Fibroblast of the aortic adventitia (primary cell): ENCODE results near the gene NBAS. TPM values are rescaled to one million over a fixed set of nuclear protein-coding genes. Genes with fewer than 3 reads are reported as not detected.

ENCODE experiments used
- DNase-seq: peaks from one replicate; pipeline ENCODE4 v3.0.0-alpha.2; 2010; ENCODE audit warnings: low read depth
- H3K4me3 ChIP-seq: 2 replicates; pipeline ENCODE4 v1.5.1; 2011; ENCODE audit warnings: low read depth, mild to moderate bottlenecking, control low read depth, low read length, moderate library complexity
- CTCF ChIP-seq: IDR thresholded peaks from 2 replicates; pipeline ENCODE4 v1.5.1; 2011; ENCODE audit warnings: mild to moderate bottlenecking, low read length, control low read depth, inconsistent platforms; ENCODE audit not compliant: insufficient read depth
- total RNA-seq: library from RNA; depleted of rRNA; stranded (reverse); fragments of >200 nt; gene quantifications from 2 replicates; pipeline ENCODE4 v1.2.3, GENCODE V29; 2012; ENCODE audit warnings: low replicate concordance

NBAS gene
- total RNA-seq, 1 donor: 76.0 TPM

DNA sequence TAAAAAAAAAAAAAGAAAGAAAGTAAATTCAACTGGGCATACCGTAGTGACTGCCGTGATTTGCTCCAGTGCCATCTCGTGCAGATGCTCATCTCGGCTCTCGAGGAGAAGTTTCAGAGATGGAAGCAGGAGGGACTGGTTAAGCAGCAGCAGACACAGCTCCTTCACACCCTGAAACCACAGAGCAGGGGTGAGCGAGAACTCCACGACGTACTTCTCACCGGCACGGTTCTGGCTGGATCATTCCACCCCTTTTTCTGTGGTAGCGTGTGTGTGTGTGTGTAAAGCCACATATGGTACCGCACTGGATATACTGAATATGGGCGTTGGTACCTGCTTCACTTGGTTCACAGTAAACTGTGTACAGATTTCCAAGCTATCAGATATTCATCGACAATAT is 382.2 kb downstream of the NBAS start:
- DNase-seq: no peak
- no peak overlapping the region for H3K4me3 ChIP-seq
- no peak for TF ChIP-seq CTCF

DNA sequence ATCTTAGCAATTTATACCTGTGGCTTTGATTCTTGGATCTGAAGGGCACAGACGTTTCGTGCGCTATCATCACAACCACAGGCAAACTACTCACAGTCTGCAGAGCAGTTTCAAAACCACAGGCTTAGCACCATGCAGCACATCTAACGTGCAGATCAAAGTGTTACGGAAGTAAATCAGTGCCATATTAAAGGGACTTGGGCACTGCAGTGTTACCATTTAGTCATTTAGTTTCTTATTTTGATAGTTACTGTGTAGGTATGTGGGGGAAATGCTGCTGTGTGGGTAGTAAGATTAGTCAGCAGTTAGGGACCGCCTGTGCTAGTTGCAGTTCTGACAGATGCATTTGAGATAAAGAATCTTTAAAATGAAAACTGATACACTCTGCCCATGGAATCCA is 384.0 kb downstream of the NBAS start:
- H3K4me3 ChIP-seq: no peak overlapping the region
- DNase-seq: no peak
- TF ChIP-seq CTCF: no peak

GRCh38 chr2:15176604-15177003 is 384.5 kb downstream of the NBAS start:
- no peak for TF ChIP-seq CTCF
- H3K4me3 ChIP-seq: no peak overlapping the region
- DNase-seq: no peak

- no peak for DNase-seq
- TF ChIP-seq CTCF: no peak
- H3K4me3 ChIP-seq: no peak overlapping the region
Measured at GRCh38 chr2:15174567-15174966, 386.6 kb downstream of the NBAS start.

GRCh38 chr2:15173501-15173900 is 387.6 kb downstream of the NBAS start:
- no peak for DNase-seq
- no peak overlapping the region for H3K4me3 ChIP-seq
- no peak for TF ChIP-seq CTCF

DNA sequence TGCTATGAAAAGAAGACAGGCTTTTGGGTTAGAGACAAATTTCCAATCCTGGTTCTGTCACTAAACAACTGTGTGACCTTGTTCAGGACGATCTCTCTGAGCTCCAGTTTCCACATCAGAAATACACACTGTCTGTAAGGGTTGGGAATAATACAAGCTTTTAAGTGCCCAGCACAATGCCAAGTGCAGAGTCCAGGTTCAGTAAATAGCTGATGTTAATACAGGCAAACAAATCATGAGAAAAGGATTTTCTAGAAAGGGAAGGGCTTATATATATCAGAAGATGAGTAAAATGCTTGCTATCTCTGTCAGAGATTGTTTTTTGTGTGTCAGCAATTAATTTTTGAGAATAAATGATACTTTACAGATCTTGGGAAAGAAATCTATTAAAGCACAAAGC is 388.3 kb downstream of the NBAS start:
- no peak overlapping the region for H3K4me3 ChIP-seq
- DNase-seq: no peak
- TF ChIP-seq CTCF: no peak

GRCh38 chr2:15170070-15170775 is 390.9 kb downstream of the NBAS start:
- no peak for TF ChIP-seq CTCF
- H3K4me3 ChIP-seq: peak overlapping the region; percentile 49

More at GRCh38 chr2:15170070-15170775, 390.9 kb downstream of the NBAS start:
- peak; percentile 79 for DNase-seq
